Fibroblast of skin of left biceps (primary cell): Measurements from ENCODE around the gene ANKMY1.
"Not testable (repeated sequence)": the region's sequence is repeated elsewhere in the genome, so short reads cannot be mapped to it uniquely, and the experiment has no call there.

Experiments used
- DNase-seq, 2 experiments: peaks; one replicate each; pipeline ENCODE4 v3.0.0-alpha.2; 2013; ENCODE audit warnings: low read depth in 2 of 2

ANKMY1 gene

DNA sequence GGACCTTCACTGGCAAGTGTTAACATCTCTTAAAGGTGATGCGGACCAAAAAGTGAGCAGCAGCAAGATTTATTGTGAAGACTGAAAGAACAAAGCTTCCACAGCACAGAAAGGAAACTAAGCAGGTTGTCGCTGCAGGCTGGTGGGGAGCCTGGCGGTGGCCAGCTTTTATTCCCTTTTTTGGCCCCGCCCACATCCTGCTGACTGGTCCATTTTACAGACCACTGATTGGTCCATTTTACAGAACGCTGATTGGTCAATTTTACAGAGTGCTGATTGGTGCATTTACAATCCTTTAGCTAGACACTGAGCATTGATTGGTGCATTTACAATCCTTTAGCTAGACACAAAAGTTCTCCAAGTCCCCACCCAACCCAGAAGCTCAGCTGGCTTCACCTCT is 35.9 kb downstream of the ANKMY1 start:
- not testable (repeated sequence) for DNase-seq

DNA sequence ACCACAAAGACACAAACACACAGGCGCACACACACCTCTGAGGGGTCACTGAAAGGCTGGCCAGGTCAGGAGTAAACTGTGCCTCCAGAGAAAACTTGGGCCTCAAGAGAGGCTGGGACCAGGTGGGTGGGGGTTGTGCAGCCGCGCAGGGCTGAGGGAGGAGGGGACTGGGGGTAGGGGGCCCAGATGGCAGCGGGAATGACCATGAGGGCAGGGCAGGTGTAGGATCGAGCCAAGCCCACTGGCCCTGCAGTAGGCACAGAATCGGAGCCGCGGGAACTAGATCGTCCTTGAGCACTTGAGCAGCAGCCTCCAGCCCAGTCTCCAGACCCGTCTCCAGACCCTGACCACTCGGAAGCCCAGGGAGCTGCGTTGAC is 36.8 kb downstream of the ANKMY1 start:
- DNase-seq, result no peak

DNA sequence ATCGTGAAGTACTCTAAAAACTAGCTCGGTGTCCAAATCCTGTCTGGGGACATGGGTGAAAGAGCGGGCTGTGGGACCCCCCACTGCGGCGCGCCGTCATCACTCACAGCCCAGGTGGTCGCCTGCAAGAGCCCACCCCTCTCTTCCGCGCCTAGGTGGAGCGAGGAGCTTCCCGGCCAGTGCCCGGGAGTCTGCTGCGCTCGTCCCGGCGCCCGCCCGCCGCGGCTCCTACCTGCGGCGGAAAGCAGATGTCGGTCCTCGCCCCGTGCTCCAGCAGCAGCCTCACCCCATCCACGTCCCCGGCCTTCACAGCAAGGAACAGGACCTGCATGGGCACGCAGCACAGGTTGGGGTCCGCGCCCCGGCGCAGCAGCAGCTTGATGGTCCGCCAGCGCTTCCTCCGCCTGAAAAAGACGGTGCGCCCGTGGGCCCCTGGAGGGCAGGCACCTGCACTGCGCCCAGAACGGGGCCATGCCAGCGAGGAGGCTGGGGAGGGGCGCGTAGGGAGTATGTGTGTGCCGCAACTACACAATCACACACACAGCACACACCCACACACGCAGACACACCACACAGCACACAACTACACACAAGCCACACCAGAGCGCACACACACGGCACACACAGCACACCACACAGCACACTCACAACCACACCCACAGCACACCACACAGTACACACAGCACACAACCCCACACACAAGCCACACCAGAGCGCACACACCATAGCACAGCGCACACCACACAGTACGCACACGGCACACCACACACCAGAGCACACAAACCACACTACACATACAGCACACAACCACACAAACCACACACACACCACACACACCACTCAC is 37.4 kb downstream of the ANKMY1 start:
- no peak for DNase-seq

DNA sequence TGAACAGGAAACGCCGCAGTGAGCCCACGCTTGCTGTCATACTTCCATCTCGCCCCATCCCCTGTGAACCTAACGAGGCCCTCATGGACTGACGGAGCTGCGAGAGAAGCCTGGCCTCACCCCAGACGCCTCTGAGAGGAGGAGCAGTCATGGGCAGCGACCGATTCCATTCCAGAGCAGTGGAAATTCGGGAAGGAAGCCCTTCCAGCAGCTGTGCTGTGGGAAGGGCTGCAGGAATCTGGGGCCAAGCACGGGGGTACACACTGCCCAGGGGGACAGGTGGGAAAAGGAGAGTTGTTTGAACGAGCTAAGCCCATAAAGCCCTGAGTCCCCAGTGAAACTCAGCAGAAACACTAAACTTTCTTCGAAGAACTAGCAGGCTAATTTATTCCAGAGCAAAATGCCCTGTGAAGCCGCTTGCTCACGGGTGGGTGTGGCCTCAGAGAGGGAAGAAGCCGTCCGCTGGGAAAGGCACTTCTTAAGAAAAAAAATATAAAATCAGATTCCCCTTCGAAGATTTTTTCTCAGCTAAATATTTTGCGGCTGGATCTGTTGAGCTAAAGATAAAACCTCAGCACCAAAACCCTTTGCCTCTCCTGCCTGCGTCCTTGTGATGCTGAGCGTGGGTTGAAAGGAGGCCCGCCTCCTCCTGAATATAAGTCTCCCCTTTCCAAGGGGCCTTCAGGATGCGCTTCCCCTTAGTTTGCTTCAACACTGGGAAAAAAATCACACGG is 38.2 kb downstream of the ANKMY1 start:
- peak in 1 of 2 experiments; percentile 2 for DNase-seq

DNA sequence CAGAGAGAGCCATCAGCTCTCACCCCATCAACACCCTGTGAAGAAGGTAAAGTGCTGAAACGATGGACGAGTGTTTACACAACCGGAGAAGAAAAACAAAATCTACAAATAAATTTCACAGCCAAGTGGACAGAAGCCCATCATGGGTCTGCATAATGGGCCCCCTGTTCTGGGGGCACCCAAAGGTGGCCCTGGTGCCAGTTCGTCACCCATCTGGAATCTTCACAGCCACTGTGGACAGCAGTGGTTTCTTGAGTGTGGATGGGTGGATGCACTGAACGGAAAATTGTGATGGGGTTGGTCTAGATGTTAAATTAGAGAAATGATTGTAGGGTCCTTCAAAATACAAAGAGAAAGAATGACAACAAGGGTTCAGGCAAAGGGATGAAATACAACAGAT is 38.8 kb downstream of the ANKMY1 start:
- no peak for DNase-seq

DNA sequence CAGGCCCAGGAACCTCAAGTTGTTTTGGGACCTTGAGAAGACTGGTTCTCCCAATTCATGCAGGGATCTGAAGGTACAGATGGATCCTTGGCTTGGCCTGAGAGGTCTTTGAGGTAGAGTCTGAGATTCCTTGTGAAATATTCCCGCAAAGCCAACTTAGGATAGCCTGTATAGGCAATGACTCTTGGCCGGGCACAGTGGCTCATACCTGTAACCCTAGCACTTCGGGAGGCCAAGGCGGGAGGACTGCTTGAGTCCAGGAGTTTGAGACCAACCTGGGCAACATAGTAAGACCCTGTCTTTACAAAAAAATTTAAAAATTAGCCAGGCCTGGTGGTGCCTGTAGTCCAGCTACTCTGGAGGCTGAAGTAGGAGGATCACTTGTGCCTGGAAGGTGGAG is 40.4 kb downstream of the ANKMY1 start:
- DNase-seq, result no peak

DNA sequence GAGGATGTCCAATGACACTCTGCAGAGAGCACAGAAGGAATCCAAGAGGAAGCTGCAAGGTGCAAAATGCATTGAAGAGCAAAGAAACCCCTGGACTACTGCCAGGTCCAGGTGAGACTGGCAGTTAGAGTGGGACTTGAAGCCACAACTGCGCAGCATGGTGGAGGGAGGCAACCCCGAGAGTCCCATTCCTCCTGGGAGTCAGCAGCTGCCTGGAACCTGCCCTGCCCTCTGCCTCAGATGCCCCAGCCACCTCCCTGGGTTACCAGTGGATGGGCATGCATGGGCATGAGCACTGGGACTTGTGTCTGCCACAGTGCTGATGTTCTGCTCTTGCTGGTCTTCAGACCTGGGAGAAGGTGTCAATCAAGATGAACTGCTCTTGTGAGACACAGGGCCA is 43.2 kb downstream of the ANKMY1 start:
- DNase-seq, result no peak

DNA sequence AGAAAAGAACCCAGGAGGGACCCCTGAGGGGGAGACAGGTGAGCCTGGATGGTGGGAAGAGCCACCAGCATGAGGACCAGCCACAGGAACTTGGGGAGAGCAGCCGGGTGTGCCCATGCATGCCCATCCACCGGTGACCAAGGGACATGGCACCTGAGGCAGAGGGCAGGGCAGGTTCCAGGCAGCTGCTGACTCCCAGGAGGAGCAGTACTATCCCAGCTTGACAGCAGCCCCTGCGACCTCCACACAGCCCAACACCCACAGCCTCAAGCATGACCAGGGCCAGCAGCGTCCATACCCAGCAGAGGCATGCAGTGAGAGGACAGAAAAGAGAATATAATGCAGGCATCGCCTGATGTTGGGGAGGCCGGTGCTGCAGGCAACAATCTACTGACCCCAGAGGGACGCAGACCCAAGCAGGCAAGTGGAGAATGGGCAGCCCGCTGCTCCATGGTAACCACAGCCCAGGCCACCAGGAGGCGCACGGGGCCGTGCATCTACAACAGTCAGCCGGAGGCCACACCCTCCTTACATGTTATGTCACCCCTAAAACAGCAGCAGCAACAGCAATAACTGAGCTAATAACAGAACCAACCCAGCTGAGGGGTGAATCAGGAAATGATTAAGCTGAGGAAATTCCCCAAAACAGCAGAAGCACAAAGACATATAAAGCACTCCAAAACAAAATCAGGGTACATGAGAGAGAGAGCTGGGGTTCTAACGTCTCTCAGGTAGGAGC is 44.1 kb downstream of the ANKMY1 start:
- DNase-seq, result peak; percentile 29 to 33

DNA sequence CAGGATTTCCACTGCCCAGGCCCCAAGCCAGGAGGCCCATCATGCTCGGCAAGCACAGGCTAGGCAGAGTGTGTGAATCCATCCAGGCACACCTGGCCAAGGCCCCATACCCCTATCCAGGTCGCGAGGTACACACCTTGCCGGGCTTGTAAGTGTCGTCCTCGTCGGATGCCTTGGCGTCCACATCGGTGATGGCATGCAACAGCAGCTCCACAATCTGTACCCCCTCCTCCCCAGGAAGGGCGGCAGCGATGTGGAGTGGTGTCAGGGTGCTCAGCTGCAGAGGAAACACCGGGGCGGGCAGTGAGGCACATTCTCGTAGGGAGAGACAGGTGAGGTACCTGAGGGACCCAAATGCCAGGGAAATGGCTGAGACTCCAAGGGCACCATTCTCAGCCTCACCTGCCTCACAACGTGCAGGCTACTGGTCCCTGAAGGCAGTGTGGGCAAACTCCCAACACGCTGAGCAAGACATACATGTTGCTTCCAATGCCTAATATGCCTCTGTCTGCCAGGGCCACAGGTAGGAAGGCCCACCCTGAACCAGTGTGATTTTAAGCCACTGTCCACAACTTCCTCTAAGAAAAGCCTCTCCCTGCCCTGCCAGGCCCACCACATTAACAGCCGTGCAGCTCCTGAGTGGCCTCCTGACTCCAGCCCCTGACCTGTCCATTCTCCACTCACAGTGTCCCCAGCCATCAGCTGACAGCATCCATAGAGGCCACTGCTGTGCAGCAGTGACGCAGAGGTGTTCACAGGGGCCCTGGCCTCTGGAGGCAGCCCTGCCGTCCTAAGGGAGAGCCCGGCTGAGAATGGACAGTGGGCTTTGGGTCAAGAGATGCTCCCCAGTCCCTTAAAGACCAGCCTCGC is 44.9 kb downstream of the ANKMY1 start:
- DNase-seq, result no peak

DNA sequence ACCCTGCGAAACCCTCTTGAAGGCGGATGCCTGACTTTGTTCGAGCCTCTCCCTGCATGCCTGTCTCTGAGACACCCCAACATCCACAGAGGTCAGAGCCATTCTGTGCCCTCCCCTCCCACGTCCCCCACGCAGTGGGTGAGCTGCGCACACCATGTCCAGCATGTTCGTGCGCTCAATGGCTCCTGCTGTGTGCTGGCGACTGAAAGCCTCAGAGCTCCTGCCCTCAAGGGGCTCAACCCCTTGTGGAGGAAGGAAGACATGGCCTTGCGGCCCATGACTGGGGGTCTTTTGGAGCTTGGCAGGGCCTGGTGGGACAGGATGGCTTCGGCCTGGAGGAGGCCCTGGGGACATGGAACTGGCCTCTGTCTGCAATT is 45.7 kb downstream of the ANKMY1 start:
- no peak for DNase-seq

DNA sequence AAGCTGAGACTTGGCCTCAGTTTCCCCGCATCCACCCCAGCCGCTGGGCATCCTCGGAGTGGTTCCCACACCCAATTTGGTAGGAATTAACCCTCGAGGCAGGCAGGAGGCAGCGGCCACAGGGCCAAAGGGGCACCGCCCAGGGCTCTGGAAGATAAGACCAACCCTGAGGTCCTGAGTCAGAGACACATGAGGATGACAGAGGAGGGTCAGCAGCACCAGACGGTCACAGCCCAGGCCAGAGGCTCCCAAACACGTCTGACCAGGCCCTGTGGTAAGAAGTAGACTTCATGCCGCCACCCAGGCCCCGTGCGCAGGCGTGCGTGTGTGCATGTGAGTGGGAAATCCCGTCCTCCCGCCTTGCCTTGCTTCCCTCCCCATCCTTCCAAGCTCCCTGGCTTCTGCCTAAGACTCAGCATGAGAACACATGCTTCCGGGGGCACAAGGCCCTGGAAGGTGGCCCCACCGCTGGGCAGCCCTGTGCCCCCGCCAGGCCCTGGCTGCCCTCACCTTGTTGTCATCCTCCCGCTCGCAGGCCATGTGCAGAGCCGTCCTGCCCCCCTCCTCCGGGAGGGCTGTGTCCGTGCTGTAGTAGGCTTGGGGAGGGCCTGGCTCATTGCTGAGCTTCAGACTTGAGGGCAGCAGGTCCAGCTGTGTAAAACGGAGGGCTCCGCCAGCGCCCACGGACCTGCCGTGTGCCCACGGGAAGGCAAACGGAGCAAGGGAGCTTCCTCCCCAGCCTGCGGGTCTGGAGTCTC is 46.3 kb downstream of the ANKMY1 start:
- DNase-seq, result no peak

DNA sequence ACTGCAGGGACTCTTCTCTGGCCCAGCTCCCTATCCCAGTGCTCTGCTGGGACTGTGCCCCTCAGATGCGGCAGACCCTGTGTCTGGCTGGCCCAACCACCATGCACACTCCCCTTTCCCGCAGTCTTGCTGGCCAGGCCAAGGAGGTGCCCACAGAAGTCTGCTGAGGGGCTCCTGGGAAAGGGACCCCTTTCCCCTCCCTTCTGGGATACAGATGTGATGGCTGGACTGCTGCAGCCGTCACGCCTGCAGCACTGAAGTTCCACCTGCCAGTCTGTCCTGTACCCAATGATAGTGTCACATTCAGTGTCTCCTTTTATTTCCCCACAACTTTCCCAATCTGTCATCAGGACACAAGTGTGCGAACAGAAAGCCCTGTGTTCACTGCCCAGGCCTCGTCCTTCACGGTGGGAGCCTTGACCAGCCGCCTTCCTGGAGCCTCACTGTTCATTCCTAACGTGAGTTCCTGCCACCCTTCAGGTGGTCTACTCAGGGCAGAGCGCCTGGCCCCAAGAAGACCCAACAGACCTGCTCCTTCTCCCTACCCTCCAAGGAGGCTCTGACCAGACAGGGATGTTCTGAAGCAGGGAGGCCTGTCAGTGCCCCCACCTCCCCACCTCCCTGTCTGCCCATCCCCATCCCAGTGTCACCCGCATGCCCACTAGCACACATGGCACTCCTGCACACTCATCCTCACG is 47.1 kb downstream of the ANKMY1 start:
- no peak for DNase-seq

DNA sequence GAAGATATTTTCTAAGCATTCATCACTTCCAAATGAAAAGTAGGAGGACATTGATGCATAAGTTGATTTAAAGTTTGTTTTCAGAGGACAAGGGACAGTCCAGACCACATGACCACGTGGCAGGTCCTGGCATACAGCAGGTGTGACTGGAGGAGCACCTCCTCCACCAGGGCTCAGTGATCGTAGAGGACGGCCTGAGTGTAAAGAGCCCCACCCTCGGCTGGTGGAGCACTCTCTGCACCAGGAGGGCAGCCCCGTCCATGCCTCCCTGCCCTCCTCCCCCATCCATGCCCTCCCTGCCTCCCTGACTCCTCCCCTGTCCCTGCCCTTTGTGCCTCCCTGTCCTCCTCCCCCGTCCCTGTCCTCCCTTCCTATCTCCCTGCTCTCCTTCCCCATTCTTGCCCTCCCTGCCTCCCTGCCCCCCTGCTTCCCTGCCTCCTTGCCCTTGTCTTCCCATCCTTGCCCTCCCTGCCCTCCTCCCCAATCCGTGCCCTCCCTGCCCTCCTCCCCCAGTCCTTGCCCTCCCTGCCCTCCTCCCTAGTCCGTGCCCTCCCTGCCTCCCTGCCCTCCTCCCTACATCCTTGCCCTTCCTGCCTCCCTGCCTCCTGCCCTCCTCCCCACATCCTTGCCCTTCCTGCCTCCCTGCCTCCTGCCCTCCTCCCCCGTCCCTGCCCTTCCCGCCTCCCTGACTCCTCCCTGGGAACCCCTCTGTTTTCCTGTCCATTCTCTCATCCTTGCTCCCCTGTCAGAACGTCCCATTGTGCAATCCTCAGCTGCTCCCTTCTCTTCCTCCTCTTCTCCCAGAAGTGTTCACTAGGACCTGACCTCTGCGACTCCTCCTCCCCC is 47.9 kb downstream of the ANKMY1 start:
- no peak for DNase-seq

DNA sequence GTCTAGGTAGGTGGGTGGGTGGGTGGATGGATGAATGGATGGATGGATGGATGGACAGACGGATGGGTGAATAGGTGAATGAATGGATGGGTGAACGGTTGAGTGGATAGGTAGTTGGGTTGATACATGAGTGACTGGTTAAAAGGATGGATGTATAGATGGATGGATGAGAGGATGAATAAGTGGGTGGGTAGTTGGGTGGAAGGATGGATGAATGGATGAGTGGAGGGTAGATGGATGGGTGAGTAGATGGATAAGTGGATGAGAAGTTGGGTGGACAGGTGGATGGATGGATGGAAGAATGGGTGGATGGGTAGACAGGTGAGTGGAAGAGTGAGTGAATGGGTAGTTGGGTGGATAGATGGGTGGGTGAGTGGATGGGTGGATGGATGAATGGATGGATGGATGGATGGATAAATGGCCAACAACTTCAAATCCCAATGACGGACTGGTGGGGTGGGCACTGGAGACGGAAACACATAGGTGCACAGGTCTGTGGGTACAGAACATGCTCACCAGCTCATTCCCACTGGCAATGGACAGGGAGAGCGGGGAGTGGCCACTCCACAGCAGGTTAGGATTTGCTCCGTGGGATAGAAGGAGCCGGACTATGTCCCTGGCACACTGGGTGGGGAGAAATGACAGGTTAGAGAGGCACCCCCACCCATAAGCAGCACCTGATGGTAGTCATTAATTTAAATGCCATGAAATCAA is 48.8 kb downstream of the ANKMY1 start:
- DNase-seq, result no peak

DNA sequence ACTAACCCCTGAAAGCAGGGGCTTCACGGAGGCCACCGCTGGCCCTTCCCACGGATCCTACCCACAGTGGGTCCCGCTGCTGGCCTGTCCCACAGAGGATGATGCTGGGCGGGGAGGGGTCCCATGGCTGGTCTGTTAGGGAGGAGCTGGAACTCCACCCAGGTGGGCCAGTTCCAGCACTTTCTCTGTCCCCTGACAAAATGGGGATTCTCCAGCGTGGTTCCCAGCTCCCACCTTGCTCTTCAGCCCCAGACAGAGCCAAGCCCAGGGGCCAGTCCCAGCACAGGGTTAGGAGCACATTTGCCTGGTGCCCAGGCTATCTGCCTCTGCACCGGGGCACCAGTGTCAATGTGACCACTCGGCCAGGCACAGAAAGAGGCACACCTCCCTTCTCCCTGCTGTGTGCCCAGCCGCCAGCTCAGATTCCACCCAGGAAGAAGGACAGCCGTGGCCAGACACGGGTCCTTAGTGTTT is 50.0 kb downstream of the ANKMY1 start:
- DNase-seq, result no peak

DNA sequence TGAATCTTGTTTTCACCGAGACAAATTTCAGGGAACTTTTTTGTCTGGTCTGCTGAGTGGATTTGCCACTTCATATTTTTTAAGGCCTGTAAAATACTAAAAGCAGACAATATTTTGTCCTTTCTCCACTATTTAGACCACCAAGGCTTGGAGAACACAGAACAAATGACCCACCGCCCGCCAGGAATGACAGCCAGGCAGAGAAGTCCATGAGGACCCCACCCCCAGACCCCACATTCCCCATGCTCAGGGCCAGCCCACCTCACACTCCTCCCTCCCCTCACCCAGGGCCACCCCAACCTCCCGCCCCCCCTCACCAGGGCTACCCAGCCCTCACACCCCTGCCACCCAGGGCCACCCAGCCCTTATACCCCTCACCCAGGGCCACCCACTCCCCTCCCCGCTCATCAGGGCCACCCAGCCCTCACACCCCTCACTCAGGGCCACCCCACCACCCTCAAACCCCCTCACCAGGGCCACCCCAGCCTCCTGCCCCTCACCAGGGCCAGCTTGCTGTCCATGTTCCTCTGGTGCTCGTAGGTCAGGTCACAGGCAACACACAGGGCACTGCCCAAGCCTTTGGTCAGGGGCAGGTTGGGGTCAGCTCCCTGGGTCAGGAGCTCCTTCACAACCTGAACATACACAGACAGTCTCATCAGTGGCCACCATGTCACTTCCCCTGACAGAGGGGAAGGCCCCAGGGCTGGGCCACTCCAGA is 50.6 kb downstream of the ANKMY1 start:
- DNase-seq, result no peak

DNA sequence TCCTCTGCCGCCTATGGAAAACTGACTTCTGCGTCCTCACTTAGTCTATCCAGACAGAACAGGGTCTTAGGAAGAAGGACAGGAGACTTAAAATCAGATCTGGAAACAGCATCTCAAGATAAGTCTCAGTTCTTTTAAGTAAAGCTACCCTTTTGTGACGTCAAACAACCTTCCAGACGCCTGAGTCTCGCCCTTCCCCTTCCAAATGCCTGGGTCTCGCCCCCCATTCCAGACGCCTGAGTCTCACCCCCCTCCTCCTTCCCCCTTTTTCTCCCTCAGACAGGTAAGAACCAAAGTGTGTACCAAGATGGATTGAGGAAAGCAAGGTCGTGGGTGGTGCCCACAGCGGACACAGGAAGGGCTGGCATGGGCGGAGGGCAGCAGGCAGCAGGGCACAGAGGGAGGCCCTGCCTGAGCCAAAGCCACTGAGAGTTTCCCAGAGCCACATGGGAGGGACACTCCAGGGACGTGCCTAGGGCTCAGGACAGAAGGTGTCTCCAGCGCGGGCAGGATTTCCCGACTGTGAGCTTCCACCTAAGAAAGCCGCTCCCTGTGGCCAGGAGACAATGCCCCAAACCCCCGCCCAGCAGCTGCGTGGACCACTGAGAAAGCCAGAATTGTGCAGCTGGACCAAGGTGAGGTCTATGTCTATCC is 51.3 kb downstream of the ANKMY1 start:
- DNase-seq, result no peak
